ENCODE data around the gene ERC2.
"Not testable (repeated sequence)": the region's sequence is repeated elsewhere in the genome, so short reads cannot be mapped to it uniquely, and the experiment has no call there.

The ERC2 gene

GRCh38 chr3:55512571-55513343 is 955.5 kb downstream of the ERC2 start:
- TF ChIP-seq CTCF (IDR thresholded peaks at IDR 0.05; ENCODE audit: control insufficient read depth, insufficient read depth, low read depth, low read length, missing control alignments), result no peak
- DNase-seq (ENCODE audit: low read depth), result no peak
- H3K4me3 ChIP-seq (ENCODE audit: control insufficient read depth, low read depth, low read length), result no peak overlapping the region

GRCh38 chr3:55511895-55512570 is 956.2 kb downstream of the ERC2 start:
- TF ChIP-seq CTCF (IDR thresholded peaks at IDR 0.05; ENCODE audit: control insufficient read depth, insufficient read depth, low read depth, low read length, missing control alignments), result no peak
- H3K4me3 ChIP-seq (ENCODE audit: control insufficient read depth, low read depth, low read length), result no peak overlapping the region
- no peak for DNase-seq (ENCODE audit: low read depth)

GRCh38 chr3:55508335-55508734 is 959.9 kb downstream of the ERC2 start:
- DNase-seq (ENCODE audit: low read depth), result no peak
- H3K4me3 ChIP-seq (ENCODE audit: control insufficient read depth, low read depth, low read length), result no peak overlapping the region
- no peak for TF ChIP-seq CTCF (IDR thresholded peaks at IDR 0.05; ENCODE audit: control insufficient read depth, insufficient read depth, low read depth, low read length, missing control alignments)

GRCh38 chr3:55507808-55508207 is 960.5 kb downstream of the ERC2 start:
- no peak overlapping the region for H3K4me3 ChIP-seq (ENCODE audit: control insufficient read depth, low read depth, low read length)
- DNase-seq (ENCODE audit: low read depth), result no peak
- no peak for TF ChIP-seq CTCF (IDR thresholded peaks at IDR 0.05; ENCODE audit: control insufficient read depth, insufficient read depth, low read depth, low read length, missing control alignments)

- no peak overlapping the region for H3K4me3 ChIP-seq (ENCODE audit: control insufficient read depth, low read depth, low read length)
- no peak for TF ChIP-seq CTCF (IDR thresholded peaks at IDR 0.05; ENCODE audit: control insufficient read depth, insufficient read depth, low read depth, low read length, missing control alignments)
- no peak for DNase-seq (ENCODE audit: low read depth)
Observed at GRCh38 chr3:55505776-55506175, 962.5 kb downstream of the ERC2 start.

- not testable (repeated sequence) for H3K4me3 ChIP-seq (ENCODE audit: control insufficient read depth, low read depth, low read length); DNase-seq (ENCODE audit: low read depth)
- TF ChIP-seq CTCF (IDR thresholded peaks at IDR 0.05; ENCODE audit: control insufficient read depth, insufficient read depth, low read depth, low read length, missing control alignments), result peak; percentile 38
Observed at GRCh38 chr3:55505102-55505501, 963.2 kb downstream of the ERC2 start.

All from AG09309 (cell line).